GM12865 (cell line): Measurements from ENCODE around the gene TCF19.

ENCODE experiments used
- DNase-seq: peaks from one replicate; pipeline ENCODE4 v3.0.0; 2010; ENCODE audit warnings: low read depth
- H3K4me3 ChIP-seq: 2 replicates; pipeline ENCODE4 v1.5.1; 2011; ENCODE audit warnings: mild to moderate bottlenecking, low read depth, low read length, control low read depth
- TF ChIP-seq, protein P1 (sequence below): IDR thresholded peaks from 2 replicates; pipeline ENCODE4 v1.5.1; 2011; ENCODE audit warnings: low read length, control low read depth, low read depth, inconsistent platforms; ENCODE audit not compliant: insufficient read depth; ENCODE audit errors: missing control alignments

The TCF19 gene

DNA sequence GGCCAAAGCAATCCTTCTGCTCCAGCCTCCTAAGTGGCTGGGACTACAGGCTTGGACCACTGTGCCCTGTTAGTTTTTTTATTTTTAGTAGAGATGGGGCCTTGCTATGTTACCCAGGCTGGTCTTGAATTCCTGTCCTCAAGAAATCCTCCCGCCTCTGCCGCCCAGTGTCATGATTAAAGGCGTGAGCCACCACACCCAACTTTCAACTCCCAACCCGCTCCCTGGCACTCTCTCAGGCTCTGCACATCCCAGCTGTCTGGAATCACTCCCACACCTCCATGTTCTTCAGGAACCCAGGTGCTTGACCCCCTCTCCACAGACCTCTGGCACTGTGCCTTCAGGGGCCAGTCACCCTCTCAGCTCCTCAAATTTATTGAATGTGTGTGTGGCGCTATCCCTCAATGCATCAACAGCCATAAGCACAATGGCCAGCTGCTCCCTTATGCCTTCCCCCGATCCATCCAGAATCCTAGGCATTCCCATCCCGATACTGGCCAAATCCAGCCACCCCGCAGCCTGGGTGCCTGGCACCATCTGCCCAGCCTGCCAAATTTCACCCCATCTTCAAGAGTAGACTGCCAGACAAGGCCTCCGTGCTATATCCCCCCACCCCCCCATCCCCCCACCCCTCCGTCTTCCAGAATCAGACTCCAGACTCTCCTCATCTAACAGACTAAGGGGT, 12.7 kb downstream of the TCF19 start:
- TF ChIP-seq, protein P1, sequence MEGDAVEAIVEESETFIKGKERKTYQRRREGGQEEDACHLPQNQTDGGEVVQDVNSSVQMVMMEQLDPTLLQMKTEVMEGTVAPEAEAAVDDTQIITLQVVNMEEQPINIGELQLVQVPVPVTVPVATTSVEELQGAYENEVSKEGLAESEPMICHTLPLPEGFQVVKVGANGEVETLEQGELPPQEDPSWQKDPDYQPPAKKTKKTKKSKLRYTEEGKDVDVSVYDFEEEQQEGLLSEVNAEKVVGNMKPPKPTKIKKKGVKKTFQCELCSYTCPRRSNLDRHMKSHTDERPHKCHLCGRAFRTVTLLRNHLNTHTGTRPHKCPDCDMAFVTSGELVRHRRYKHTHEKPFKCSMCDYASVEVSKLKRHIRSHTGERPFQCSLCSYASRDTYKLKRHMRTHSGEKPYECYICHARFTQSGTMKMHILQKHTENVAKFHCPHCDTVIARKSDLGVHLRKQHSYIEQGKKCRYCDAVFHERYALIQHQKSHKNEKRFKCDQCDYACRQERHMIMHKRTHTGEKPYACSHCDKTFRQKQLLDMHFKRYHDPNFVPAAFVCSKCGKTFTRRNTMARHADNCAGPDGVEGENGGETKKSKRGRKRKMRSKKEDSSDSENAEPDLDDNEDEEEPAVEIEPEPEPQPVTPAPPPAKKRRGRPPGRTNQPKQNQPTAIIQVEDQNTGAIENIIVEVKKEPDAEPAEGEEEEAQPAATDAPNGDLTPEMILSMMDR, result no peak
- DNase-seq, result no peak
- H3K4me3 ChIP-seq, result no peak overlapping the region

DNA sequence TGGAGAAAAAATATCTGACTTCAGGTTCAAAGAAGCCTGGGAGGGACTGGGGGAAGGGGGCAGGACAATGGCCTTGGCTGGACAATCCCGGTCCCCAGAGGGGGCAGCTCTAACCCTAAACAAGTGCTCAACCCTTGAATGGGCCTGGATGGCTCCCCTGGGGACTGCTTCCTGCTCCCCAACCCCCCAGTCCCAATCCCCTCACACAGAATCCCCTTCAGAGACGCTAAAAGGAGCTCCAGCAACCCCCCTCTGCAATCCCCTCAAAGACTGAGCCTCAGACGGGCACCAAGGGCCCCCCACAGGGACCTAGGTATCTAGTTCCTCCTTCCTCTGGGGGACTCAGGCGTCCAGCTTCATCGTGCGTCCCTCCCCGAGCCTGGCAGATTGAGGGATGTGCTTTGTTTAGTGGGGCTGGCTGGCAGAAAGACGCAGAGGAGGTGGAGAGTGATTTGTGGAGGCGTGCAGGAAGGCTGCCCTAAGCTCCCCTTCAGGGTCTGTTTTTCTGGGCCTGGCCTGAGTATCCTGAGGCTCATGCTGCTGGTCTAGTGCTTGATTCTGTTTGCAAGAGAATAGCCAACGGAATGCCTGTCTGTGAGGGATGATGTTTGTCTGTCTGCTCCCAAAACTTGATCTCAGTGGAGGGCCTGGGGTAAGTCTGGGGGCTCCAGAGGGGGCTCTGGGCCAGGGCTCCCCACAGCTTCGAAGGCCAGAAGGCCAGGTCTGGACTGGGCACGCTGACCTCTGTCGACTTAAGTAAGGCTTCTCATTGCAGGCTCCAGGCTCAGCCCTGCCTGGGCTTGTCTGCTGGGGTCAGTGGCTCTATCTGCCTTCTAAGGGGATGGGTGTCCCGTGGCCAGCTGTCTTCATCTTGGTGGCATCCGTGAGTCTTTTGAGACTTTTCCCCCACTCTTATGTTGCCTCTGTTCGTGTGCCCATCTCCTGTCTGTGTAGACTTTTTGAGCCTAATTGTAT, 13.8 kb downstream of the TCF19 start:
- H3K4me3 ChIP-seq, result no peak overlapping the region
- TF ChIP-seq, protein P1, result no peak
- DNase-seq, result no peak

DNA sequence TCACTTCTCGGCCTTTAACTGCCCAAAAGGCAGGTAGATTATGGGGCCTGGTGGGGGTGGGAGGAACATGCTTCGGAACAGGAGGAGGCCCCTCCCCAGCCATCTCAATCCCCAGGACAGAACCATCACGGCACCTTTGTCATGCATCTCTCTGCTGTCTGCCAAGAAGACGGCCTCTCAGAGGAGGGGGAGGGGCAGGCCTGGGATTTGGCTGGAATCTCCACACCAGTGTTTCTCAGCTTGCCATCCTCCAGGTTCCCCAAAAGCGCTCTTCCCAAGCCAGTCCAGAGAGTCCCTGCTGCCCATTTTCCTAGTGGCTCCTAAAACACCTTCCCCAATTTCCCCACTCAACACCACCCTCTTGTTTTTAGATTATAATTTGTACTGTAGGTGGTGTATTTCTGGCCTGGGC, 14.6 kb downstream of the TCF19 start:
- no peak for DNase-seq
- TF ChIP-seq, protein P1, result no peak
- H3K4me3 ChIP-seq, result no peak overlapping the region

DNA sequence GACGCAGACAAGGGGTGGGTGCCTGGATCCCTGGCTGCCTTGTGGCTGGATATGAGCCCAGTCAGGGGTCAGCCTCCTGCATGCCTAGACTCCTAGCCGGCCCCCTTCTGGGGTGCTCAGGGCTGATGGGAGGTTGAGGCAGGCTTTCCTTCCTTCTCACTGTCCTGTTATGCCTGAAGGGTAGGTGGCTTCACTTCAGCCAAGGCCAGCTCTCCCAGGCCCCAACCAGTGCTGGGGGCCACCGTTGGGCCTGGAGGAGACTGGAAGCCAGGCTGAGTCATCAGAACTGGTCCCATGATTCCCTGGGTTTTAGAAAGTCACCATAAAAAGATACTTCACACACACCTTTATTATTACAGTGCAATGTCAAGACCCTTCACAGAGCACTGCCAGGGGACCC, 15.0 kb downstream of the TCF19 start:
- H3K4me3 ChIP-seq, result no peak overlapping the region
- TF ChIP-seq, protein P1, result no peak
- DNase-seq, result no peak

DNA sequence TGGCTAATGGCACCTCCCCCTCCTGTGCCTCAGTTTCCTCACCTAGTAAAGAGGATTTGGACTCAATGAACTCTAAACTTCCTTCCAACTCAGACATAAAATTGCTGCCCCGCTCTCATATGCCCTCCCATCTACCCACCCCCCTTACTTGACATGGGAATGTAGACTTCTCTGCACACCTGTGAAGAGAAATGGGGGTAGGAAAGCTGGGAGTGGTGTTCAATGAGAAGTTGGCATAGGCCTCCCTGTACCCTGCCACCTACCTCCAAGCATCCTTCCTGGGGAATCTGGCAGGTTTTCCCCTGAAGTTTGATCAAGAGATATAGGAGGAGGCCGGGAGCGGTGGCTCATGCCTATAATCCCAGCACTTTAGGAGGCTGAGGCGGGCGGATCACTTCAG, 16.0 kb downstream of the TCF19 start:
- no peak overlapping the region for H3K4me3 ChIP-seq
- no peak for DNase-seq
- TF ChIP-seq, protein P1, result no peak

DNA sequence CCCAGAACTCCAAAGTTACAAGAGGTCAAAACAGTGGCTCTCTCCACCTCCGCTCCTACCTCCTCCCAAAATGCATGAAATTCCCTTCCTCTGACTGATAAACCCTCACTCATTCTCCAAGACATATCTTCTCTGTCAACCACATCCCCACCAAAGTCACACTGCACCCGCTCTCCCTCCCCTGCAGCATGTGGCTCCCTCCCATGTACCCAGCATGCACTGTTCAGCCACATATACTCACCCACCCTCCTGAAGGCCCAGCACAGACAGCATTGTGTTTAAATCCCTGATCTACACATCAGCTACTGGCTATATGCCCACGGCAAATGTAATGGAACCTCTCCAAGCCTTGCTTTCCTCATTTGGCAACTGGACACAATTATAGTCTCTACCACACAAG, 17.6 kb downstream of the TCF19 start:
- no peak for DNase-seq
- no peak overlapping the region for H3K4me3 ChIP-seq
- TF ChIP-seq, protein P1, result no peak
